DOHH2 (cell line): ENCODE measurements around the gene TMEM263.

Experiments used
- H3F3A ChIP-seq: fragments of 200-600 bp; sonication (generic), shearing (Covaris generic); 2 replicates; pipeline ENCODE4 v1.6.0; 2016; ENCODE audit warnings: antibody characterized with exemption, mild to moderate bottlenecking; ENCODE audit not compliant: control insufficient read depth, insufficient read depth
- H3K27ac ChIP-seq: fragments of 200-600 bp; sonication (generic); 2 replicates; pipeline ENCODE4 v1.5.1; 2014; ENCODE audit warnings: low read depth, mild to moderate bottlenecking, low read length, moderate library complexity
- H3K27me3 ChIP-seq: fragments of 200-600 bp; sonication (generic); 2 replicates; pipeline ENCODE4 v1.6.1; 2014; ENCODE audit warnings: mild to moderate bottlenecking, low read length, mixed read lengths; ENCODE audit not compliant: control insufficient read depth
- H3K36me3 ChIP-seq: fragments of 200-600 bp; sonication (generic); 2 replicates; pipeline ENCODE4 v1.6.1; 2014; ENCODE audit warnings: mild to moderate bottlenecking, low read length, moderate library complexity, mixed read lengths; ENCODE audit not compliant: control insufficient read depth
- H3K4me1 ChIP-seq: fragments of 200-600 bp; sonication (generic); 2 replicates; pipeline ENCODE4 v1.6.1; 2014; ENCODE audit warnings: mild to moderate bottlenecking, low read length, mixed read lengths; ENCODE audit not compliant: control insufficient read depth
- H3K4me2 ChIP-seq: fragments of 200-600 bp; sonication (generic); 2 replicates; pipeline ENCODE4 v1.6.0; 2014; ENCODE audit warnings: mild to moderate bottlenecking, low read length, moderate library complexity
- H3K4me3 ChIP-seq: fragments of 200-600 bp; sonication (generic); 2 replicates; pipeline ENCODE4 v1.5.1; 2014; ENCODE audit warnings: mild to moderate bottlenecking, low read length, mixed read lengths
- H3K79me2 ChIP-seq: fragments of 200-600 bp; sonication (generic); 2 replicates; pipeline ENCODE4 v1.6.1; 2014; ENCODE audit warnings: mild to moderate bottlenecking, low read length, mixed read lengths; ENCODE audit not compliant: control insufficient read depth
- H3K9me2 ChIP-seq: fragments of 200-600 bp; sonication (generic); replicated peaks from 2 replicates; pipeline ENCODE4 v1.6.1; 2014; ENCODE audit warnings: mild to moderate bottlenecking, low read length, mixed read lengths; ENCODE audit not compliant: control insufficient read depth
- H3K9me3 ChIP-seq: fragments of 200-600 bp; sonication (generic); 2 replicates; pipeline ENCODE4 v1.6.1; 2014; ENCODE audit warnings: antibody characterized with exemption, low read length, mixed read lengths; ENCODE audit not compliant: control insufficient read depth, insufficient read depth
- H4K20me1 ChIP-seq: fragments of 200-600 bp; sonication (generic); 2 replicates; pipeline ENCODE4 v1.6.0; 2014; ENCODE audit warnings: low read depth, mild to moderate bottlenecking, antibody characterized with exemption, low read length, moderate library complexity; ENCODE audit not compliant: control insufficient read depth, insufficient read depth
- CTCF ChIP-seq: fragments of 200-600 bp; sonication (generic); IDR thresholded peaks from one replicate; pipeline ENCODE4 v1.5.1; 2014; ENCODE audit warnings: antibody characterized with exemption, mild to moderate bottlenecking, low read depth, low read length; ENCODE audit not compliant: poor library complexity, severe bottlenecking
- EZH2phosphoT487 ChIP-seq: fragments of 200-600 bp; sonication (generic); IDR thresholded peaks from 2 replicates; pipeline ENCODE4 v1.6.1; 2017; ENCODE audit warnings: borderline replicate concordance, mild to moderate bottlenecking, antibody characterized with exemption, low read length, moderate library complexity, mixed read lengths

Gene TMEM263

GRCh38 chr12:106985479-106985878 is 29.8 kb downstream of the TMEM263 start:
- Histone ChIP-seq H3K36me3 (peaks cover 15% of the 10 kb centered on the region), H3F3A (no peaks in the 10 kb centered on the region), H3K9me2 (no peaks in the 10 kb centered on the region), H3K79me2 (peaks cover 13% of the 10 kb centered on the region), H3K4me3 (peak overlapping the region; percentile 93; the same call in 1 of the 2 replicates), H3K9me3 (no peaks in the 10 kb centered on the region), H3K4me2 (peak overlapping the region; percentile 96), H3K27me3 (0 out of 2 replicates have a peak, but pooled peaks cover 5% of the 10 kb centered on the region), H3K4me1 (peaks cover 15% of the 10 kb centered on the region), H4K20me1 (no peaks in the 10 kb centered on the region), H3K27ac (no peak overlapping the region)
- no peak for TF ChIP-seq EZH2phosphoT487
- no peak for TF ChIP-seq CTCF

DNA sequence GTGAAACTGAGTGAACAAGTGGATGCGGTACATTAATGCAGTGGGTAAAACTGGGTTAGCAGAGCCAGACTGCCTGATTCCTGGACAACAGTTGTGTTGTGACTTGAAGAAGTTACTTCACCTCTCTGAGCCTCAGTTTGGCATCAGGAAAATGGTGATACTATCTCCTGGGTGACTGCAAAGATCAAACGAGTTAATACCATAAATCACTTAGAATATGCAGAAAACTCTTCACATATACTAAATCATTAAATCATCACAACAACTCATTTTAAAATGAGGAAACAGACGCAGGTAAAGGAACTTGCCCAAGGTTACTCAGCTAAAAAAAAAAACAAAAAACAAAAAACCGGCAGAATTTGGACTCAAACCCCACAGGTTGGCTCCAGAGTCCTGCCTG is 30.4 kb downstream of the TMEM263 start:
- peak overlapping the region; percentile 93 for H3K4me3 ChIP-seq
- no peaks in the 10 kb centered on the region for H3K9me2 ChIP-seq
- H3K4me2 ChIP-seq, result peak overlapping the region; percentile 96
- H3K27me3 ChIP-seq, result 0 out of 2 replicates have a peak, but pooled peaks cover 5% of the 10 kb centered on the region
- peaks cover 15% of the 10 kb centered on the region for H3K4me1 ChIP-seq
- TF ChIP-seq CTCF (no peak), EZH2phosphoT487 (no peak)
- no peaks in the 10 kb centered on the region for H3K9me3 ChIP-seq
- no peak overlapping the region for H3K27ac ChIP-seq
- H3K36me3 ChIP-seq, result peaks cover 15% of the 10 kb centered on the region
- H4K20me1 ChIP-seq, result no peaks in the 10 kb centered on the region
- H3F3A ChIP-seq, result no peaks in the 10 kb centered on the region
- H3K79me2 ChIP-seq, result peaks cover 13% of the 10 kb centered on the region

DNA sequence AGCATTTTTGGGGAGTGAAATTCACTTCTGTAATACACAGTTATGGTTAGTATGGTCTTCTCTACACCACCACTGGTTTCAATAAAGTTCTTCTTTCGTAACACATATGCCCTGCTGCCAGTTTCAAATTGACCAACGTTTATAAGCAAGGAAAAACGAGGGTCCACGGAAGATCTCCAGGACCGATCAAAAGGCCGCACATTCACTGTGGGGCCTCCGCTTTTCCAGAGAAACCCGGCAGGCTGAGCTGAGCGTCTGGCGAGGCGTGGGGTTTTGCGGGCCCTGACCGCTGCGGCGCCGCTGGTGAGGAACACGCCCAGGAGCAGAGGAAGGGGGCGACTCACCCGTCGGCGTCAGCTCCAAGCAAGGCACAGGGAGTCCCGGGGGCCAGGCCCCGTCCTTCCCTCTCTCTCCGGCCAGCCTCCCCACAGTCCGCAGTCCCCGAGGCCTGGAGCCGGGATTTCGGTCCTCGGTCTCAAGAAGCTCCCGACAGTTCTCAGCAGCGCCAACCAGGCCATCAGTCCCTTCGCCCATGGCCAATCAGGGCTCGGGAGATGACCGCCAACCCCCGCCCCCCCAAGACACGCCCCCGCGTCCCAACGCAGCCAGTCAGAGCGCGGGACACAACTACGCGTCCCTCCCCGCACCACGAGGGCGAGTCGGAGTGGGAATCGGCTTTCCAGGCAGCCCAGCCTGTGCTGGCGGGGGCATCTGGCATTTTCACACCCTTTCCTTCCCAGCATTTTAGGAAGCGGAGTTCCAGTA is 31.1 kb downstream of the TMEM263 start, which contains the start of gene MTERF2:
TSS of gene MTERF2 (minus strand) at position 522 of the 765 bp plus-strand sequence. CDS start 8,432 bp downstream, outside the sequence.
- Histone ChIP-seq H3K9me2 (no peaks in the 10 kb centered on the region), H3F3A (no peaks in the 10 kb centered on the region), H3K4me1 (peaks cover 15% of the 10 kb centered on the region), H3K36me3 (peaks cover 15% of the 10 kb centered on the region), H3K9me3 (no peaks in the 10 kb centered on the region), H3K27ac (no peak within 1 kb of the TSS), H3K4me3 (peak within 1 kb of the TSS; percentile 93), H3K4me2 (peak within 1 kb of the TSS; percentile 96), H3K79me2 (peaks cover 13% of the 10 kb centered on the region), H4K20me1 (no peaks in the 10 kb centered on the region), H3K27me3 (0 out of 2 replicates have a peak, but pooled peaks cover 5% of the 10 kb centered on the region)
- TF ChIP-seq CTCF (peak; percentile 8), EZH2phosphoT487 (no peak)
